Panc1 (cell line): ENCODE data around the gene GRIA3.

Experiments used
- CTCF ChIP-seq: fragments of 450-650 bp; IDR thresholded peaks from 2 replicates; pipeline ENCODE4 v1.5.1; 2017; ENCODE audit warnings: mild to moderate bottlenecking
- POLR2AphosphoS5 ChIP-seq: IDR thresholded peaks from 2 replicates; pipeline ENCODE4 v1.6.1; 2012; ENCODE audit warnings: mild to moderate bottlenecking, low read depth, low read length, moderate library complexity
- REST ChIP-seq, 2 experiments: IDR thresholded peaks; 2 replicates each; pipeline ENCODE4 v1.6.1; 2011 to 2012; ENCODE audit warnings: low read depth in 2 of 2, control low read depth in 1 of 2, low read length in 1 of 2, mild to moderate bottlenecking in 1 of 2, moderate library complexity in 1 of 2; ENCODE audit not compliant: insufficient read depth in 1 of 2
- SIN3A ChIP-seq: IDR thresholded peaks from 2 replicates; pipeline ENCODE4 v1.6.1; 2012; ENCODE audit warnings: low read depth, mild to moderate bottlenecking, low read length, moderate library complexity, borderline replicate concordance; ENCODE audit not compliant: insufficient read depth

GRCh38 chrX:123455693-123456092 lies 271.6 kb downstream of the GRIA3 start:
- TF ChIP-seq CTCF, result no peak
- no peak for TF ChIP-seq REST (IDR thresholded peaks at IDR 0.05; ENCODE audit: insufficient read depth in 1 of 2, low read depth in 2 of 2, low read length in 1 of 2)
- TF ChIP-seq POLR2AphosphoS5, result no peak
- no peak for TF ChIP-seq SIN3A
